Activated naive CD4-positive, alpha-beta T cell treated with anti-CD3 and anti-CD28 coated beads for 36 hours (primary cell): ENCODE results near the gene PRKCSH. TPM values are rescaled to one million over a fixed set of nuclear protein-coding genes. Genes with fewer than 3 reads are reported as not detected.
A peak's percentile ranks its signal among the peaks of the same experiment; 100 is the strongest.
"Not testable (repeated sequence)": the region's sequence is repeated elsewhere in the genome, so short reads cannot be mapped to it uniquely, and the experiment has no call there.

Experiments
- CTCF ChIA-PET: fragments of 350-600 bp; sonication (Branson Sonifier 250); formaldehyde crosslinking; loops from one replicate; lab custom pipeline; 2021; ENCODE audit warnings: antibody characterized with exemption; lab: Charles Lee
- DNase-seq: peaks from one replicate; pipeline ENCODE4 v3.0.0-alpha.2; 2020
- H3K27ac Mint-ChIP-seq: one replicate; pipeline ENCODE4 v1.8.0; 2021; ENCODE audit warnings: mild to moderate bottlenecking, mixed read lengths
- H3K27me3 Mint-ChIP-seq: one replicate; pipeline ENCODE4 v1.8.0; 2021; ENCODE audit warnings: low read depth, mixed read lengths
- H3K36me3 Mint-ChIP-seq: one replicate; pipeline ENCODE4 v1.8.0; 2021; ENCODE audit warnings: low read depth, mixed read lengths
- H3K4me1 Mint-ChIP-seq: one replicate; pipeline ENCODE4 v1.8.0; 2021; ENCODE audit warnings: low read depth, mixed read lengths
- H3K4me3 Mint-ChIP-seq: one replicate; pipeline ENCODE4 v1.8.0; 2021; ENCODE audit warnings: mild to moderate bottlenecking, moderate library complexity, mixed read lengths
- H3K9me3 Mint-ChIP-seq: one replicate; pipeline ENCODE4 v1.8.0; 2021; ENCODE audit warnings: mixed read lengths
- intact Hi-C: fragments of 100-400 bp; cut with micrococcal nuclease; formaldehyde crosslinking; loops from one replicate; pipeline ENCODE4 v1.15.1; 2023
- total RNA-seq, 2 experiments: library from RNA; stranded (reverse); gene quantifications; one replicate each; pipeline ENCODE4 v1.2.3, GENCODE V29; 2021

PRKCSH gene
- total RNA-seq, 2 experiments from 2014 or later = 234 to 237 TPM

- Mint-ChIP-seq H3K27ac (no peak overlapping the region), H3K27me3 (peaks cover 4% of the 10 kb centered on the region), H3K4me3 (no peak overlapping the region), H3K4me1 (peaks cover 3% of the 10 kb centered on the region), H3K36me3 (no peaks in the 10 kb centered on the region), H3K9me3 (no peaks in the 10 kb centered on the region)
- CTCF ChIA-PET = interaction anchor here (0.5 to 1.6 kb wide), 7 partner anchors 11 to 259 kb away, joined by 3 to 5 read pairs (median 3); partner anchors contain the start of gene SWSAP1
- DNase-seq = peak; percentile 49
- intact Hi-C loops = no loop called here
Observed at GRCh38 chr19:11405846-11406643, 29.4 kb upstream of the PRKCSH start.

- H3K27me3 Mint-ChIP-seq, H3K36me3 Mint-ChIP-seq, H3K9me3 Mint-ChIP-seq, intact Hi-C loops, H3K4me3 Mint-ChIP-seq, H3K27ac Mint-ChIP-seq, H3K4me1 Mint-ChIP-seq, DNase-seq: not testable (repeated sequence)
- CTCF ChIA-PET = interaction anchor here (0.7 to 1.6 kb wide), 6 partner anchors 12 to 117 kb away, joined by 3 to 7 read pairs (median 4); partner anchors contain the start of gene SWSAP1
Observed at GRCh38 chr19:11406703-11407236, 28.7 kb upstream of the PRKCSH start.

- H3K27me3 Mint-ChIP-seq = peaks cover 7% of the 10 kb centered on the region
- no peak overlapping the region for H3K4me3 Mint-ChIP-seq
- H3K9me3 Mint-ChIP-seq = no peaks in the 10 kb centered on the region
- no peak overlapping the region for H3K27ac Mint-ChIP-seq
- no peaks in the 10 kb centered on the region for H3K36me3 Mint-ChIP-seq
- H3K4me1 Mint-ChIP-seq = peaks cover 3% of the 10 kb centered on the region
- intact Hi-C loops = no loop called here
- DNase-seq = no peak
- CTCF ChIA-PET = no interaction called here
Observed at GRCh38 chr19:11408591-11408990, 26.8 kb upstream of the PRKCSH start.

DNA sequence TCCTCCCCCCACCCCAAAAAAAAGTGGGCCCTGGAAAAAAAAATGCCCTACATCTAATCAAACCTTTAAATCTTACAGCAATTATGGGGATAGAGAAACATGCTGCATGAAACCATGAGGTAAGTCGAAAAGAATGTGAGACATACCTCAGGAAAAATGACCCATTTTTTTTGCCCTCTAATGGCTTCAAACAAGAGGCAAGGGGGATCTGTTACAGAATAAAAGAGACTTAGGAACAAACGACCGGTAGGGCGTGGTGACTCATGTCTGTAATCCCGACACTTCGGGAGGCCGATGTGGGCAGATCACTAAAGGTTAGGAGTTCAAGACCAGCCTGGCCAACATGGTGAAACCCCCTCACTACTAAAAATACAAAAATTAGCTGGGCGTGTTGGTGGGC lies 24.8 kb upstream of the PRKCSH start:
- CTCF ChIA-PET = no interaction called here
- Mint-ChIP-seq H3K4me3 (no peak overlapping the region), H3K4me1 (peaks cover 3% of the 10 kb centered on the region), H3K9me3 (no peaks in the 10 kb centered on the region), H3K36me3 (no peaks in the 10 kb centered on the region), H3K27me3 (peaks cover 7% of the 10 kb centered on the region), H3K27ac (no peak overlapping the region)
- intact Hi-C loops = no loop called here
- no peak for DNase-seq

- Mint-ChIP-seq H3K27me3 (peaks cover 21% of the 10 kb centered on the region), H3K36me3 (no peaks in the 10 kb centered on the region), H3K4me3 (no peak overlapping the region), H3K27ac (no peak overlapping the region), H3K4me1 (peaks cover 7% of the 10 kb centered on the region), H3K9me3 (no peaks in the 10 kb centered on the region)
- intact Hi-C loops = no loop called here
- no peak for DNase-seq
- CTCF ChIA-PET = interaction anchor here (0.8 kb wide), 1 partner anchor 121 kb away, joined by 3 read pairs; no protein-coding TSS in a partner anchor
Observed at GRCh38 chr19:11414544-11414943, 20.9 kb upstream of the PRKCSH start.

DNA sequence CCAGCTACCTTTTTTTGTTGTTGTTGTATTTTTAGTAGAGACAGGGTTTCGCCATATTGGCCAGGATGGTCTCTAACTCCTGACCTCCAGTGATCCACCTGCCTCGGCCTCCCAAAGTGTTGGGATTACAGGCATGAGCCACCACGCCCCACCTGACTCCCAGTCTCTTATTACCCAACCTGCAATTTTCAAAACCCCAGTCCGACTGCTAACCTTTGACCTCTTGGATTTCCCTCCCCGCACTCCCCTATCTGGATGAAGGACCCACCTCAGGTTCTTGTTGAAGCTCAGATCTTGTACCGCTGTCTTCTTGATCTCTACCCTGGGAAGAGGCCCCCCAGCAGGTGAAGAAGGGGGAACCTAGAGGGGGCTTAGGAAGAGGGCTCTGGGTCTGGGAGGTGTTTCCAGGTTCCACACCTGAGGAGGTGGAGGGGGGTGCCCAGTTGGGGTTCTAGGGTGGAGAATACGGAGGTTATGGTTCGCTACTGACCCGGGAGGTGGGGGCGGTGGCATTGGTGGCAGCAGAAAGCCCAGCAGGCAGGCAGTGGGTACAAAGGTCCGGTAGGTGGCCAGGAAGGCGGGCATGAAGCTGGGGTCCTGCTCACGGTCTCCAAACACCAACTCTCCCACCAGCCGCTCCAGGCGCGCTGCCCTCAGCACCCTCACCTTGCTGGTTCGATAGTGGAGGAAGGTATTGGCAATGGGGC lies 18.9 kb upstream of the PRKCSH start:
- Mint-ChIP-seq H3K4me1 (peaks cover 20% of the 10 kb centered on the region), H3K9me3 (no peaks in the 10 kb centered on the region), H3K27ac (no peak overlapping the region), H3K4me3 (no peak overlapping the region), H3K36me3 (no peaks in the 10 kb centered on the region), H3K27me3 (peaks cover 36% of the 10 kb centered on the region)
- intact Hi-C loops = no loop called here
- CTCF ChIA-PET = interaction anchor here (0.6 to 1.5 kb wide), 2 partner anchors 35 to 643 kb away, joined by 3 to 6 read pairs; no protein-coding TSS in a partner anchor
- DNase-seq = no peak

DNA sequence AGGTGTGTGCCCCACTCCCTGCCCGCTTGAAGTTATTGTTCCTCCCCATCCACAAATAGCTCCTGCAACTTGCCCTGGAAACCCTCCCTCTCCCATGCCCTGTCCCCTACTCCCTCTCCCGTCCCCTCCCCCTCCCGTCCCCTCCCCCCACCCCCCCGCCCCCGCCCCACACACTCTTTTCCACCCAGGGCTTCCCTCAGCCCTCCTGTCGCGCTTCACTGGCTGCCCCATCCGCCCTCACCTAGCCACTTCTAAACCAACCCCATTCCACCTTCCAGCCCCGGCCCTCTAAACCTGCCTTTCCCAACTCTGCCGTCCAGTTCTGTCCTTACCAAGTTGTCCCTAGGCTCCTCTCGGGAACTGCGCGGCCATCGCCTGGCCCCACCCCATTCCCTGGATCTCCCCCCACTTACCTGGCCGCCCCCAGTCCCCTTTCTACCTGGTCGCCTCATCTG lies 17.3 kb upstream of the PRKCSH start:
- DNase-seq = no peak
- H3K27me3 Mint-ChIP-seq = peaks cover 50% of the 10 kb centered on the region
- no peak overlapping the region for H3K27ac Mint-ChIP-seq
- no peaks in the 10 kb centered on the region for H3K36me3 Mint-ChIP-seq
- CTCF ChIA-PET = no interaction called here
- no peaks in the 10 kb centered on the region for H3K9me3 Mint-ChIP-seq
- intact Hi-C loops = no loop called here
- H3K4me1 Mint-ChIP-seq = peaks cover 33% of the 10 kb centered on the region
- no peak overlapping the region for H3K4me3 Mint-ChIP-seq

DNA sequence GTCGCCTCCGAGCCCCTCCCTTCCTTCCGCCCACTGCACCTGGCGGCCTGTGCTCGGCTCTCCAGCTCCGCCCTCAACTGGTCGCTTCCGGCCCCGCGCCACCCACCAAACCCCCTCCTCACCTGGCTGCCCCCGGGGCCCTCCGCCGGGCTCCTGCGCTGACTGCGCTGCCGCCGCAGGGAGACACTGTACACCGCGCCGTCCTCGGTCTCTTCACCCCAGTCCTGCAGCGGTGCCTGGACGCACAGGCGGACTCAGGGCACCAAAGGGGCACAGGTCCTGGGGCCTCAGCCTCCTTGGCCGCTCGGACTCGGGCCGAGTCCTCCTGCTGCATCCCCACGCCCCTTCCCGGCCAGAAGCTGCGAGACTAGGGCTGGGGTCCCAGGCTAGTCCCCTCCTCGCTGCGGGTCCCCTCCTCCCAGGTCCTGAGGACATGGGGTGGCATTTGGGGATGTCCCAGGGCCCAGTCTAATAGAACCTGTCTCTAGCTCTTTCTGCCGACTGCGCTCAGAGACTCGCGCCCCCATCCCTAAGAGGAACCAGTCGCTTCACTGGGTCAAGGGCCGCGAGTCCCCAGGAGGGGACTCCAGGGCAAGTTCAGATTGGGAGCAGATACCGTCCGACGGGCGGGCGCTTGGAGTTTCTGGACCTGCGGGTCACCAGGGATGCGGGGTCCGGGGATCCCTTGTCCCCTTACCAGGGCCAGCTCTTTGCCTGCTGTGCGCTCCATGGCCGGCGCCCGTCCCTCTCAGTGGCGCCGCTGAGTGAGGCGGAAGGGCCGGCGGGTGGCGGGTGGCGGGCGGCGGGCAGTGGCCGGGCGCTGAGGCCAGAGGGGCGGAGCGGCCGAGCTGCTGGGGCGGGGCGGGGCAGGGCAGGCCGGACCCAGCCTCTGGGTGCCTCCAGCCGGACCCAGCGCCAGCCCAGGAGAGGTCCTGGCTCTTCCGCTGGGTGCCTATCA lies 16.6 kb upstream of the PRKCSH start, which contains the start of gene RGL3:
Gene RGL3, minus strand, starts transcription at position 766 of the 958 bp plus-strand sequence. Its CDS starts 36 bp downstream, at position 730.
- DNase-seq = no peak
- Mint-ChIP-seq H3K27ac (no peak within 1 kb of the TSS), H3K4me1 (peaks cover 40% of the 10 kb centered on the region), H3K4me3 (no peak within 1 kb of the TSS), H3K9me3 (no peaks in the 10 kb centered on the region), H3K36me3 (no peaks in the 10 kb centered on the region), H3K27me3 (peaks cover 57% of the 10 kb centered on the region)
- intact Hi-C loops = no loop called here
- CTCF ChIA-PET = interaction anchor here (0.7 to 0.9 kb wide), 2 partner anchors 38 to 184 kb away, joined by 3 to 4 read pairs; no protein-coding TSS in a partner anchor

DNA sequence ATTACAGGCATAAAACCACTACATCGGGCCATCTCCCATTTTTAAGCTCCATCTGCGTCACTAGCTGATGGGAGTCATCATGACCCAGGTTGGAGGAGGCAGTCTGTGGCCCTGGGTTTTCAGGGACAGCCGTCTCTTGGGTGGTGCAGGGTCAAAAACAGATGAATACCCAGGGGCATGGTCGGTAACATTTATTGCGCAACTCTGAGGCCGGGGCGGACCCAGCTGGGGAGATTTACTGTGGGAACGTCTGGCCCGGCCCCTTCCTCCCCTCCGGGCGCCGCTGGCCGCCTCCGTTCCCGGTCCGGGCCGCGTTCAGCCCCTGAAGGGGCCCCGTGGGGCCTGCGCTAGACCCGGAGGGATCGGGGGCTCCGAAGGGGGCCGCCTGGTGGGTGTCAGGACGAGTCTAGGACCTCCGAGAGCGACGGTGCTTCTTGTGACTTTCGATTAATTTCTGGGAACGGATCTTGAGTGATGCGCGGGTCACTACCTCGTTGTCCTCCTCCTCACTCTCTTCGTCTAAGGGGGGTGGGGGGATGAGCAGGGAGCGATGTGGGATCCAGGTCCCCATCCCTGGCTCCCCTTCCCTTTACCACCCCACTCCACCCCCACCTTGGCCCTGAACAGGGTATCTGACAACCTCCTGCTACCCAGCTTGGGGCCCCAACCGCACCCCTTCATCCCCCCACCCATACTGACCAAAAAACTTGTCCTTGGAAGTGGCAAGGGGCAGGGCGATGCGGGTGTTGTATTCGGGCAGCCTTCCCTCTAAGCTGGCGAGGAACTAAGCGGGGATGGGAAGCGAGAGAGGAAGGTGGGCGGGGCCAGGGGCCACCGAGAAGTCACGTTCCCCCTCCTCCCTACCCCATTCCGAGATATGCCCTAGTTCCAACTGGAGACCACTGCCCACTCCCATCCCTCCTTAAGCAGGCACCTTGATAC lies 14.7 kb upstream of the PRKCSH start:
- no peak for DNase-seq
- H3K27me3 Mint-ChIP-seq = peaks cover 60% of the 10 kb centered on the region
- no peaks in the 10 kb centered on the region for H3K9me3 Mint-ChIP-seq
- intact Hi-C loops = no loop called here
- H3K36me3 Mint-ChIP-seq = no peaks in the 10 kb centered on the region
- H3K4me1 Mint-ChIP-seq = peaks cover 41% of the 10 kb centered on the region
- peak overlapping the region; percentile 65 for H3K4me3 Mint-ChIP-seq
- no peak overlapping the region for H3K27ac Mint-ChIP-seq
- CTCF ChIA-PET = interaction anchor here (1.1 to 1.7 kb wide), 5 partner anchors 14 to 127 kb away, joined by 3 to 12 read pairs (median 5); no protein-coding TSS in a partner anchor

GRCh38 chr19:11421371-11422098 lies 13.9 kb upstream of the PRKCSH start:
- Mint-ChIP-seq H3K27ac (no peak overlapping the region), H3K27me3 (peaks cover 58% of the 10 kb centered on the region), H3K36me3 (no peaks in the 10 kb centered on the region), H3K4me1 (peaks cover 41% of the 10 kb centered on the region), H3K9me3 (no peaks in the 10 kb centered on the region), H3K4me3 (peak overlapping the region; percentile 65)
- DNase-seq = peak; percentile 63
- intact Hi-C loops = loop anchor here (1.0 to 2.0 kb wide), 2 partner anchors 40 to 61 kb away; no protein-coding TSS in a partner anchor
- CTCF ChIA-PET = interaction anchor here (0.6 to 1.7 kb wide), 7 partner anchors 15 to 278 kb away, joined by 3 to 12 read pairs (median 3); no protein-coding TSS in a partner anchor
